ENCODE results near the gene SHH.
"Not testable (repeated sequence)": the region's sequence is repeated elsewhere in the genome, so short reads cannot be mapped to it uniquely, and the experiment has no call there.

SHH gene

GRCh38 chr7:155818820-155819168, 6.5 kb upstream of the SHH start:
- no peak for DNase-seq

- DNase-seq = no peak
These were observed 6.0 kb upstream of the SHH start for GRCh38 chr7:155818154-155818819.

GRCh38 chr7:155817515-155817914, 5.3 kb upstream of the SHH start:
- not testable (repeated sequence) for DNase-seq

GRCh38 chr7:155816996-155817395, 4.7 kb upstream of the SHH start:
- DNase-seq = no peak

- no peak for DNase-seq
These were observed 3.9 kb upstream of the SHH start for GRCh38 chr7:155816192-155816508.

- no peak for DNase-seq
These were observed 3.3 kb upstream of the SHH start for GRCh38 chr7:155815332-155816191.

GRCh38 chr7:155814316-155815276, 2.3 kb upstream of the SHH start:
- DNase-seq = no peak

- no peak for DNase-seq
These were observed 1.5 kb upstream of the SHH start for GRCh38 chr7:155813546-155814315.

- DNase-seq = no peak
These were observed 862 bp upstream of the SHH start for GRCh38 chr7:155813125-155813524.

GRCh38 chr7:155811560-155811894, 736 bp downstream of the SHH start:
- DNase-seq = no peak

- no peak for DNase-seq
These were observed 1.3 kb downstream of the SHH start for GRCh38 chr7:155810770-155811559.

GRCh38 chr7:155809947-155810769, 2.1 kb downstream of the SHH start:
- DNase-seq = no peak

- DNase-seq = no peak
These were observed 2.8 kb downstream of the SHH start for GRCh38 chr7:155809332-155809946.

- DNase-seq = no peak
These were observed 3.5 kb downstream of the SHH start for GRCh38 chr7:155808549-155809331.

- DNase-seq = no peak
These were observed 4.3 kb downstream of the SHH start for GRCh38 chr7:155807789-155808548.

- no peak for DNase-seq
These were observed 5.1 kb downstream of the SHH start for GRCh38 chr7:155807065-155807671.

- no peak for DNase-seq
These were observed 6.0 kb downstream of the SHH start for GRCh38 chr7:155806096-155806871.

GRCh38 chr7:155805826-155806095, 6.5 kb downstream of the SHH start:
- no peak for DNase-seq

Data from NCI-H2171 treated with DMSO at 0.1 percent for 48 hours (cell line).